K562 (cell line): Measurements from ENCODE around the gene RTN4. TPM values are rescaled to one million over a fixed set of nuclear protein-coding genes. Genes with fewer than 3 reads are reported as not detected.

Experiments
- ATAC-seq: fragments of 200-7000 bp; cut with Tn5 transposase; 3 replicates; pipeline ENCODE4 v1.9.1; 2020; ENCODE audit warnings: moderate library complexity
- BruUV-seq: library from RNA; stranded (reverse); fragments of 400-500 nt; replicated peaks from 2 replicates; lab custom pipeline; 2021; lab: Mats Ljungman, UMichigan
- CTCF ChIA-PET: fragments of 300-600 bp; formaldehyde crosslinking; extraction: SDS; loops from one replicate; lab custom pipeline; 2021; ENCODE audit warnings: low intra/inter-chr PET ratio; lab: Yijun Ruan, JAX
- POLR2A ChIA-PET: fragments of 300-600, 350-650 bp; sonication (Branson Sonifier 250); formaldehyde crosslinking; extraction: SDS; loops from one replicate; lab custom pipeline; 2021; ENCODE audit warnings: antibody characterized with exemption, inconsistent platforms; lab: Yijun Ruan, JAX
- DNase-seq, 4 experiments: peaks; one replicate each; pipeline versions ENCODE4 v3.0.0 to v3.0.0-alpha.2; 2011 to 2018; ENCODE audit warnings: low spot score in 3 of 4, mixed read lengths in 3 of 4; ENCODE audit errors: extremely low read depth in 1 of 4
- FAIRE-seq: peaks from 2 replicates; lab custom pipeline; 2011; peaks lifted over from hg19 to GRCh38; lab: Jason Lieb, UNC
- H2AFZ ChIP-seq: 2 replicates; pipeline ENCODE4 v1.6.0; 2011; ENCODE audit warnings: low read depth, low read length, control low read depth, inconsistent platforms
- H3K27ac ChIP-seq: fragments of 200-600 bp; 3 replicates; pipeline ENCODE4 v1.8.0; 2011; ENCODE audit warnings: low read depth, mild to moderate bottlenecking, control low read depth, inconsistent platforms, low read length, moderate library complexity, mixed read lengths; ENCODE audit errors: extremely low read depth
- H3K27me3 ChIP-seq, 2 experiments: fragments of 300-600 bp in 1 of 2; 2 replicates in 1 of 2; 3 replicates in 1 of 2; pipeline versions ENCODE4 v1.6.0 to v1.8.0; 2011; ENCODE audit warnings: inconsistent platforms in 2 of 2, low read length in 2 of 2, mild to moderate bottlenecking in 1 of 2, mixed read lengths in 1 of 2, moderate library complexity in 1 of 2; ENCODE audit not compliant: control insufficient read depth in 2 of 2, insufficient read depth in 2 of 2
- H3K36me3 ChIP-seq: fragments of 300-600 bp; 3 replicates; pipeline ENCODE4 v1.8.0; 2011; ENCODE audit warnings: mild to moderate bottlenecking, low read length, inconsistent platforms; ENCODE audit not compliant: control insufficient read depth, insufficient read depth
- H3K4me1 ChIP-seq, 2 experiments: fragments of 200-600 bp in 1 of 2; replicated peaks in 1 of 2; 2 replicates in 1 of 2; 3 replicates in 1 of 2; pipeline versions ENCODE4 v1.5.1 to v1.8.0; 2011; ENCODE audit warnings: inconsistent platforms in 2 of 2, low read length in 2 of 2, mild to moderate bottlenecking in 1 of 2, mixed read lengths in 1 of 2, moderate library complexity in 1 of 2; ENCODE audit not compliant: control insufficient read depth in 2 of 2, insufficient read depth in 2 of 2
- H3K4me2 ChIP-seq: 2 replicates; pipeline ENCODE4 v1.6.1; 2011; ENCODE audit warnings: low read length, control low read depth, inconsistent platforms, mixed read lengths; ENCODE audit not compliant: insufficient read depth
- H3K4me3 ChIP-seq: fragments of 200-600 bp; sonication (generic), shearing (Covaris generic); 2 replicates; pipeline ENCODE4 v1.5.1; 2016; ENCODE audit warnings: control low read depth, inconsistent platforms
- H3K79me2 ChIP-seq: fragments of 200-600 bp; 3 replicates; pipeline ENCODE4 v1.8.0; 2011; ENCODE audit warnings: low read length, inconsistent platforms; ENCODE audit not compliant: control insufficient read depth, insufficient read depth
- H3K9ac ChIP-seq, 2 experiments: 2 replicates each; pipeline versions ENCODE4 v1.6.0 to v1.6.1; 2011; ENCODE audit warnings: low read depth in 2 of 2, low read length in 2 of 2, control low read depth in 1 of 2, inconsistent platforms in 1 of 2, mild to moderate bottlenecking in 1 of 2, mixed read lengths in 1 of 2; ENCODE audit not compliant: insufficient read depth in 1 of 2
- H3K9me1 ChIP-seq: one replicate; pipeline ENCODE4 v1.6.0; 2011; ENCODE audit warnings: inconsistent platforms, mild to moderate bottlenecking, low read length, moderate library complexity; ENCODE audit not compliant: control insufficient read depth, insufficient read depth
- H3K9me3 ChIP-seq: replicated peaks from 2 replicates; pipeline ENCODE4 v1.5.1; 2011; ENCODE audit warnings: low read depth, low read length, inconsistent platforms; ENCODE audit not compliant: control insufficient read depth, insufficient read depth
- H4K20me1 ChIP-seq: replicated peaks from 2 replicates; pipeline ENCODE4 v1.6.1; 2011; ENCODE audit warnings: low read length, inconsistent platforms, mixed read lengths; ENCODE audit not compliant: control insufficient read depth, insufficient read depth
- BACH1 ChIP-seq: fragments of 200-800 bp; sonication (Bioruptor generic); IDR thresholded peaks from 2 replicates; pipeline ENCODE4 v1.6.1; 2016; ENCODE audit warnings: missing genetic modification characterization, missing compliant biosample characterization
- C11orf30 ChIP-seq: fragments of 450-650 bp; IDR thresholded peaks from 2 replicates; pipeline ENCODE4 v1.6.1; 2016; ENCODE audit warnings: low read depth, mild to moderate bottlenecking
- DMBX1 ChIP-seq: fragments of 250-450 bp; sonication (Bioruptor Pico); IDR thresholded peaks from 2 replicates; pipeline ENCODE4 v1.8.0; 2022; ENCODE audit warnings: inconsistent platforms, mild to moderate bottlenecking, moderate library complexity, borderline replicate concordance
- DPF2 ChIP-seq: fragments of 450-650 bp; IDR thresholded peaks from 2 replicates; pipeline ENCODE4 v1.6.1; 2016
- ELF2 ChIP-seq: fragments of 250-450 bp; sonication (Bioruptor Pico); IDR thresholded peaks from 2 replicates; pipeline ENCODE4 v1.5.0; 2021; ENCODE audit warnings: mild to moderate bottlenecking
- FOSL1 ChIP-seq: fragments of 200-800 bp; sonication (Bioruptor generic); conservative IDR thresholded peaks from 2 replicates; pipeline ENCODE4 v1.6.1; 2016; ENCODE audit warnings: missing genetic modification characterization, missing compliant biosample characterization
- GATAD2A ChIP-seq: fragments of 450-650 bp; IDR thresholded peaks from 2 replicates; pipeline ENCODE4 v1.6.1; 2017
- MAFF ChIP-seq: IDR thresholded peaks from 2 replicates; pipeline ENCODE4 v1.6.1; 2012; ENCODE audit warnings: low read length, improper control_type of control experiment
- MAFG ChIP-seq: fragments of 450-650 bp; conservative IDR thresholded peaks from 2 replicates; pipeline ENCODE4 v1.6.1; 2016; ENCODE audit warnings: missing genetic modification characterization, missing compliant biosample characterization
- MAFK ChIP-seq: IDR thresholded peaks from 2 replicates; pipeline ENCODE4 v1.6.1; 2011; ENCODE audit warnings: low read length, improper control_type of control experiment
- NFE2 ChIP-seq: IDR thresholded peaks from 2 replicates; pipeline ENCODE4 v1.6.1; 2014; ENCODE audit warnings: antibody characterized with exemption, low read depth
- NFE2L1 ChIP-seq: fragments of 450-650 bp; IDR thresholded peaks from 2 replicates; pipeline ENCODE4 v1.6.1; 2016; ENCODE audit warnings: missing genetic modification characterization, low read depth, mild to moderate bottlenecking, missing compliant biosample characterization, moderate library complexity, borderline replicate concordance
- NR4A1 ChIP-seq, 2 experiments: fragments of 250-450 bp in 1 of 2; fragments of 450-650 bp in 1 of 2; sonication (Bioruptor Pico) in 1 of 2; IDR thresholded peaks; 2 replicates each; pipeline versions ENCODE4 v1.4.0 to v1.6.1; 2016 to 2020; ENCODE audit warnings: mild to moderate bottlenecking in 2 of 2, missing compliant biosample characterization in 1 of 2, missing genetic modification characterization in 1 of 2, moderate library complexity in 1 of 2
- SMARCC2 ChIP-seq: fragments of 450-650 bp; IDR thresholded peaks from 2 replicates; pipeline ENCODE4 v1.6.1; 2017; ENCODE audit warnings: antibody characterized with exemption, moderate library complexity, mild to moderate bottlenecking, low read depth
- SRSF3 ChIP-seq: fragments of 200-400 bp; formaldehyde crosslinking; IDR thresholded peaks from 2 replicates; pipeline ENCODE4 v1.6.1; 2016; ENCODE audit warnings: mild to moderate bottlenecking, low read length, moderate library complexity; ENCODE audit not compliant: insufficient read depth
- ZNF316 ChIP-seq: fragments of 450-650 bp; IDR thresholded peaks from 2 replicates; pipeline ENCODE4 v1.6.1; 2016
- ZNF75A ChIP-seq: fragments of 450-650 bp; formaldehyde crosslinking; IDR thresholded peaks from 2 replicates; pipeline ENCODE4 v1.4.0; 2020; ENCODE audit warnings: mild to moderate bottlenecking
- in situ Hi-C: fragments of 300-500 bp; cut with MboI; formaldehyde crosslinking; loops from 4 replicates; pipeline ENCODE4 v1.15.0; 2018; ENCODE audit warnings: inconsistent platforms, mixed read lengths
- intact Hi-C: fragments of 100-400 bp; cut with micrococcal nuclease; formaldehyde crosslinking; loops from 2 replicates; pipeline ENCODE4 v1.14.2; 2022
- polyA plus RNA-seq, 8 experiments: library from polyadenylated mRNA; depleted of rRNA in 4 of 8; stranded (reverse) in 5 of 8; unstranded in 3 of 8; fragments of >200 nt; fragmentation: Nextera tagmentation in 2 of 8; fragmentation: Illumina TruSeq in 1 of 8; extraction: Ambion mirVana in 2 of 8; extraction: Trizol in 1 of 8; gene quantifications; 2 replicates each; pipeline versions ENCODE4 v1.2.1 to v1.2.3, GENCODE V29; 2011 to 2014; ENCODE audit warnings: inconsistent platforms in 1 of 8, missing spikeins in 1 of 8
- total RNA-seq, 7 experiments: library from RNA; depleted of rRNA in 6 of 7; stranded (reverse); fragments of >200 nt in 6 of 7; fragmentation: Illumina TruSeq in 2 of 7; extraction: Trizol in 2 of 7; gene quantifications; 2 replicates each; pipeline versions ENCODE4 v1.2.1 to v1.2.3, GENCODE V29; 2011 to 2021; ENCODE audit warnings: low replicate concordance in 1 of 7
- TF ChIP-seq, protein P1 (sequence below): fragments of 450-650 bp; IDR thresholded peaks from 2 replicates; pipeline ENCODE4 v1.6.1; 2017; ENCODE audit warnings: antibody characterized with exemption, mild to moderate bottlenecking

Gene RTN4
- total and polyA plus RNA-seq, 9 of the 15 experiments (the other 6 are each of a cell fraction or from before 2014, with no cell fraction given): 73.0 to 248 (median 116) TPM

- no peaks in the 10 kb centered on the region for H3K9me1 ChIP-seq
- H3K36me3 ChIP-seq: no peaks in the 10 kb centered on the region
- H3K9me3 ChIP-seq: no peaks in the 10 kb centered on the region
- ATAC-seq (peak; percentile 60), FAIRE-seq (no peak), DNase-seq (no peak)
- H2AFZ ChIP-seq: peak overlapping the region; percentile 65; the same call in 1 of the 2 replicates
- intact Hi-C loops: no loop called here
- in situ Hi-C loops: no loop called here
- peak overlapping the region; percentile 55; the same call in 2 of the 3 replicates for H3K27ac ChIP-seq
- BruUV-seq: no TSS peak
- H3K9ac ChIP-seq: peak overlapping the region in 1 of 2 experiments; percentile 16; a peak in 1 of 4 replicates
- TF ChIP-seq GATAD2A (no peak), ZNF316 (peak; percentile 96), C11orf30 (peak; percentile 93), MAFG (peak; percentile 96), MAFF (peak; percentile 88), ELF2 (CRISPR knock-in tag) (no peak), ZNF75A (CRISPR knock-in tag) (no peak), NFE2 (peak; percentile 95), NR4A1 (CRISPR knock-in tag; IDR thresholded peaks at IDR 0.05) (no peak), NR4A1 (tag; IDR thresholded peaks at IDR 0.05) (0 out of 2 replicates have a peak, but pooled peaks have one; percentile 33), SMARCC2 (0 out of 2 replicates have a peak, but pooled peaks have one; percentile 9), NFE2L1 (tag) (peak; percentile 86), DPF2 (peak; percentile 53; the same call in 1 of the 2 replicates), SRSF3 (no peak), BACH1 (tag) (peak; percentile 78), MAFK (peak; percentile 83), DMBX1 (CRISPR knock-in tag) (no peak), FOSL1 (tag) (peak; percentile 44; the same call in 1 of the 2 replicates)
- TF ChIP-seq, protein P1, sequence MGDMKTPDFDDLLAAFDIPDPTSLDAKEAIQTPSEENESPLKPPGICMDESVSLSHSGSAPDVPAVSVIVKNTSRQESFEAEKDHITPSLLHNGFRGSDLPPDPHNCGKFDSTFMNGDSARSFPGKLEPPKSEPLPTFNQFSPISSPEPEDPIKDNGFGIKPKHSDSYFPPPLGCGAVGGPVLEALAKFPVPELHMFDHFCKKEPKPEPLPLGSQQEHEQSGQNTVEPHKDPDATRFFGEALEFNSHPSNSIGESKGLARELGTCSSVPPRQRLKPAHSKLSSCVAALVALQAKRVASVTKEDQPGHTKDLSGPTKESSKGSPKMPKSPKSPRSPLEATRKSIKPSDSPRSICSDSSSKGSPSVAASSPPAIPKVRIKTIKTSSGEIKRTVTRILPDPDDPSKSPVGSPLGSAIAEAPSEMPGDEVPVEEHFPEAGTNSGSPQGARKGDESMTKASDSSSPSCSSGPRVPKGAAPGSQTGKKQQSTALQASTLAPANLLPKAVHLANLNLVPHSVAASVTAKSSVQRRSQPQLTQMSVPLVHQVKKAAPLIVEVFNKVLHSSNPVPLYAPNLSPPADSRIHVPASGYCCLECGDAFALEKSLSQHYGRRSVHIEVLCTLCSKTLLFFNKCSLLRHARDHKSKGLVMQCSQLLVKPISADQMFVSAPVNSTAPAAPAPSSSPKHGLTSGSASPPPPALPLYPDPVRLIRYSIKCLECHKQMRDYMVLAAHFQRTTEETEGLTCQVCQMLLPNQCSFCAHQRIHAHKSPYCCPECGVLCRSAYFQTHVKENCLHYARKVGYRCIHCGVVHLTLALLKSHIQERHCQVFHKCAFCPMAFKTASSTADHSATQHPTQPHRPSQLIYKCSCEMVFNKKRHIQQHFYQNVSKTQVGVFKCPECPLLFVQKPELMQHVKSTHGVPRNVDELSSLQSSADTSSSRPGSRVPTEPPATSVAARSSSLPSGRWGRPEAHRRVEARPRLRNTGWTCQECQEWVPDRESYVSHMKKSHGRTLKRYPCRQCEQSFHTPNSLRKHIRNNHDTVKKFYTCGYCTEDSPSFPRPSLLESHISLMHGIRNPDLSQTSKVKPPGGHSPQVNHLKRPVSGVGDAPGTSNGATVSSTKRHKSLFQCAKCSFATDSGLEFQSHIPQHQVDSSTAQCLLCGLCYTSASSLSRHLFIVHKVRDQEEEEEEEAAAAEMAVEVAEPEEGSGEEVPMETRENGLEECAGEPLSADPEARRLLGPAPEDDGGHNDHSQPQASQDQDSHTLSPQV: peak; percentile 46; the same call in 1 of the 2 replicates
- H3K4me2 ChIP-seq: peak overlapping the region; percentile 29; the same call in 1 of the 2 replicates
- H3K4me1 ChIP-seq: peaks cover 3 to 30% of the 10 kb centered on the region in 2 experiments; a peak in 4 of 5 replicates
- H3K27me3 ChIP-seq: no peaks in the 10 kb centered on the region
- POLR2A ChIA-PET: interaction anchor here (0.6 to 1.3 kb wide), 4 partner anchors 10 to 441 kb away, joined by 3 to 4 read pairs (median 4); no protein-coding TSS in a partner anchor
- H4K20me1 ChIP-seq: no peaks in the 10 kb centered on the region
- H3K79me2 ChIP-seq: no peaks in the 10 kb centered on the region
- no peak overlapping the region for H3K4me3 ChIP-seq
- CTCF ChIA-PET: no interaction called here
These were observed 37.2 kb upstream of the RTN4 start for GRCh38 chr2:55087501-55087900.
